NCI-H748 treated with DMSO at 0.1 percent for 48 hours (cell line): ENCODE results near the gene WBP4.
A peak's percentile ranks its signal among the peaks of the same experiment; 100 is the strongest.

Experiments
- DNase-seq: peaks from one replicate; lab custom pipeline; 2025; lab: John Stamatoyannopoulos, UW

Gene WBP4

DNA sequence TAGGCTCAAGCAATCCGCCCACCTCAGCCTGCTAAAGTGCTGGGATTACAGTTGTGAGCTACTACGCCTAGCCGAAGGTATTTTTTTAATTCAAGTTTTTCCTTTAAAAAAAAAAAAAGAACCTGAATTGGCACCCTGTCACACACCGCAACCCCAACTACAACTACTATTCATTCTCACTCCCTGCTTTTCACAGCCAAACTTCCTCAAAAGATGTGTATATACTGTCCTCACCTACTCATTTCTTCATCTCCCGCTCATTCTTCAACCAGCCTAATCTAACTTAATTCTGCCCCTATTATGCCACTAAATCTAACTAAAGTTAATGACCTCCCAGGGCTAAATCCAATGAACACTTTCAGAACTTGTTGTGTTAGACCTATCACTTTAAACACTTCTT lies 12.7 kb upstream of the WBP4 start:
- DNase-seq: no peak

GRCh38 chr13:41049480-41050440 lies 11.5 kb upstream of the WBP4 start:
- DNase-seq: no peak

DNA sequence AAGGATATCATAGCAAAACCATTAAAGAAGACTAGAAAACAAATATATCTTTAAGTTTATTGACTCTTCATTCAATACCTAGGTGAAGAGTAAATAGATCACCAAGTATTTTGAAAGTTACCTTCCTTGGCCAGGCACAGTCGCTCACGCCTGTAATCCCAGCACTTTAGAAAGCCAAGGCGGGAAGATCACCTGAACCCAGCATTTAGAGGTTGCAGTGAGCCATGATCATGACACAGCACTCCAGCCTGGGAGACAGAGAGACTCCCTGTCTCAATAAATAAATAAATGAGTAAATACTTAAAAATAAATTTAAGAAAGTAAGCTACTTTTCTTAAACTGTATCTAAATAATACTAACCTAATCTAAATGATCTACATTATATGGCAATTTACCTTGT lies 8.9 kb upstream of the WBP4 start:
- no peak for DNase-seq

- DNase-seq: no peak
Observed at GRCh38 chr13:41053384-41053826, 7.9 kb upstream of the WBP4 start.

GRCh38 chr13:41054212-41054877 lies 7.0 kb upstream of the WBP4 start:
- peak; percentile 37 for DNase-seq

- DNase-seq: no peak
Observed at GRCh38 chr13:41054919-41055619, 6.2 kb upstream of the WBP4 start.

GRCh38 chr13:41056194-41056593 lies 5.1 kb upstream of the WBP4 start:
- no peak for DNase-seq

GRCh38 chr13:41056826-41057711 lies 4.2 kb upstream of the WBP4 start:
- DNase-seq: no peak

- no peak for DNase-seq
Observed at GRCh38 chr13:41058295-41059070, 2.8 kb upstream of the WBP4 start.

GRCh38 chr13:41059456-41060081 lies 1.7 kb upstream of the WBP4 start:
- DNase-seq: peak; percentile 52

DNA sequence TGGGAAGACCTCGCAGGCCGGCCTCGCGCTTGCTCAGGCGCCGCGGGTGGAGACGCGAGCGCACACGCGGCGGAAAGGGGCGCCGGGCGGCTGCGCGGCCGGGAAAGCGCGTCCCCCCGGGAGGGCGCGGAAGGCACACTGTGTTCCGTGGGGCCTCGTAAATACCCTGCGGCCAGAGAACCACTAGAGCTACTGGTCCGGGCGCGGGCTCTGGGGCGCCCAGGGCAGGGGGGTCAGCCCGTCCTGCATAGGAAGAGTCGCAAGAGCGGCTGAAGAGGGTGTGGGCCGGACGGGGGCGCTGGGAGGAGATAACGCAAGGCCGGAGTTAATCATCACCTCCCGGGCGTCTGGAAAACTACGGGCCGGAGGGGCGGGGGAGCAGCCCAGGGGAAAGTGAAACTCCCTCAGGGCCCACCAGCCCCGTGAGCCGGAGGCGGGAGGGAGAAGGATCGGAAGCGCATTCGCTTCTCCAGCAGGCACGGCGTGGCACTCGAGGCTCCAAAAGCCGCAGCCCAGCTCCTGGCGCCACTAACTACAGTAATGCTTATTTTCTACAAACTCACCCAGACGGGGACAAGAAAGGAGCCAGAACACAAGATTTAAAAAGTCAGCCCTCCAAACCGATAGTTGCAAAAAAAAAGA lies 1.1 kb upstream of the WBP4 start:
- DNase-seq: peak; percentile 82

DNA sequence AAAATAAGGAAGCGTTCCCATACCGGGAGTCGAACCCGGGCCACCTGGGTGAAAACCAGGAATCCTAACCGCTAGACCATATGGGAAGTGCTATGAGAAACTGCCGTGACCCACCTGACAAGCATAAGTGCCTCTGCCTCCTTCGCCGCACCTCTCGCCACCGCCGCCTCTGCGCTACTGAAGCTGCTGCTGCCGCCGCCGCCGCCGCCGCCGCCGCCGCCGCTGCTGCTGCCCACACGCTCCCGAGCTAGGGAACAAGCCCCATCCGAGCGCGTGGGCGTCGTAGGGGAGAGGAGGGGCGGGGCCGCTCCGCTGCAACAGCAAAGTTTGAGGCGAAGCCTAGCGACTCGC lies 610 bp upstream of the WBP4 start:
- DNase-seq: peak; percentile 74

DNA sequence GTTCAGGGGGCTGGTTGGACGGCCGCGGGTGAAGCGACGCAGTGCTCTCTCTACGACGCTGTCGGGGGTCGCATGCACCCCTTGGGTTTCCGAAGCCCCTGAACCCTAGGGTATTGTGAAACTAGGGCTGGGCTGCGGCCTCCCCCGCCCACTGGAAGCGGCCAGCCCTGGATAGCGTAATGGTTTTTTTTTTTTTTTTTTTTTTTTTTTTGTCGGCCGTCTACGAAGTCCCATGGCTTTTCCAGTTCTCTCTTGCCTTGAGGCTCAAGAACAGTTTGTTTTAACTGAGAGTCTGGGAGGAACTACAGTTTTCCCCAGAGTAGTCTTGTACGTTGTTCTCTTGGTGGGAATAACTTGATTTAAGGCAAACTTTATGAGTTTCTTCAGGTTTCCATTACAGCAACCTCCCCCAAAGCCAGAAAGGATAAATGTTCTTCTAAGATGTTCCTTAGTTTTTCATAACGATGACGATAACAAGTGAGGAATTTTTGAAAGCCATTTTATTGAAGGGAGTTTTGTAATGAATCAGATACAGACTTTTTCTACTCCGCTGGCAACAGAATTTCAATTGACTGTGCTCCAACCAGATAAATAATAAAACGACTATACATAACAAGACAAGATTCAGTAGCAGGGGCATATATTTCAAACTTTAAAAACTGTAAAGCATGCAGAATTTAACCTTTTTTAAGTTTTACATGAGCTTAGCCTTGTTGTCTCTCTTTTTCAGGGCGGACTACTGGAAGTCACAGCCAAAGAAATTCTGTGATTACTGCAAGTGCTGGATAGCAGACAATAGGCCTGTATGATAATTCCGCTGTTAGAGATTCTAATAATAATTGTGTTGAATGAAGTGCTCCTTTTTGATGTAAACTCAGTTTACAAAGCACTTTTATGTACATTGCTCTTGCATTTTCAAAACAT lies 867 bp downstream of the WBP4 start:
- no peak for DNase-seq

- DNase-seq: no peak
Observed at GRCh38 chr13:41064493-41064892, 3.2 kb downstream of the WBP4 start.

GRCh38 chr13:41065078-41065477 lies 3.8 kb downstream of the WBP4 start:
- DNase-seq: no peak

GRCh38 chr13:41074523-41074922 lies 13.2 kb downstream of the WBP4 start:
- no peak for DNase-seq

GRCh38 chr13:41075034-41075433 lies 13.7 kb downstream of the WBP4 start:
- peak; percentile 19 for DNase-seq

DNA sequence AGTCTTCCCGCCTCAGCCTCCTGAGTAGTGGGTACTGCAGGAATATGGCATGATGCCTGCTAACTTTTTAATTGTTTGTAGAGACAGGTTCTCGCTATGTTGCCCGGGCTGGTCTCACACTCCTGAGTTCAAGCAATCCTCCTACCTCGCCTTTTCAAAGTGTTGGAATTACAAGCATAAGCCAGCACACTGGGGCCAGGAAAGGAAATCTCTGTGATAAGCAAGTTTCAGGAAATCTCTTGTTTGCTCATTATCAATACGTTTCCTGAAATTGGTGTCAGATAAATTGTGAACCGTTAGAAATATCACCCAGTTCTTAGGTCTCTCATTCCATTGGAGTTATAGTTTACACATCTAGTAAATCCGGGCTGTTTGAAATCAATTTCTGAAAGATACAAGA lies 14.2 kb downstream of the WBP4 start:
- no peak for DNase-seq

GRCh38 chr13:41077475-41077874 lies 16.2 kb downstream of the WBP4 start:
- no peak for DNase-seq
